NCI-H446 (cell line): ENCODE results near the gene ZMYND10.

Experiments
- DNase-seq, 2 experiments: peaks; one replicate each; lab custom pipeline; 2025; lab: John Stamatoyannopoulos, UW

ZMYND10 gene

DNA sequence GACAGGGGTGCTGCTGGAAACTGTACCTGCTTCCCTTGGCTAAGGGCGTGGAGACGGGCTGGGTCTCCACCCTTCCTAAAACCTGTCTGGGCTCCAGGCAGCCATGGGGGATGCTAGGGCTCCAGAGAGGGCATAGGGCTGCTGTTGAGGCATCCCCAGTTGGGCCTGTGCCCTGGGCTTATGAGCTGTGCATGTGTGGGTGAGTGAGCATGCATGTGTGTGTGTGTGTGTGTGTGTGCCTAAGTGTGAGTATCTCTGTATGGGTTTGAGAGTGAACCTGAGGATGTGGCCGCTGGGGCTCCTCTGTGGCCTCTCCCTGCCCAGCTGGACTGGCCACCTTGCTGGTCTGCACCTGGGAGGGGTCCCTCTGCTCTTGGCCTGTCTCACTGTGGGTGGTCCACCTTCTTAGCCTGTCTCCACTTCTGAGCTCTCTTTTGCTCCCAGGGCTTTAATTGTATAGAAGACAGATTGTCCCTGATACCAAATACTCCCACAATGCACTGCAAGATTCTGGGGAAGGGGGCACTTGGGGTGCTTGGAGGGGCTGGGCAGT, 25.7 kb upstream of the ZMYND10 start:
- DNase-seq = no peak

DNA sequence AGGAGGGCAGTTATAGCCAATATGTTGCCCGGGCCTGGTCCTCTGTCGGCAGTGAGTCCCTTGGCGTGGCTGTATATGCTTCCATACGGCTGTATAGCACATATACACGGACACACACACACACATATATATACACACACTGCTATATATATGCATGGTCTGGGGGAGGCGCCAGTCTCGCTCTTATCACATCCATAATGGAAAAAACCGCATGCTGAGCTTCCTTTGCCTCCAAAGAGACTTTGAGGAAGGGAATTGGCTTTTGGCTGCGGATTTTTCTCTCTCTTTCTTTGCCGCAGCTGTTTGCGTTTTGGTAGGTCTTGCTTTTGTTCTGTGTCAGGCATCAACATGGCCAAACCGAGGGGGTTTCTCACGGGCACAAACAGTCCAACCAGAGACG, 25.1 kb upstream of the ZMYND10 start:
- DNase-seq = peak in 1 of 2 experiments; percentile 19

- DNase-seq = no peak
Observed at GRCh38 chr3:50369012-50369670, 23.6 kb upstream of the ZMYND10 start.

- no peak for DNase-seq
Observed at GRCh38 chr3:50365842-50366220, 20.3 kb upstream of the ZMYND10 start.

DNA sequence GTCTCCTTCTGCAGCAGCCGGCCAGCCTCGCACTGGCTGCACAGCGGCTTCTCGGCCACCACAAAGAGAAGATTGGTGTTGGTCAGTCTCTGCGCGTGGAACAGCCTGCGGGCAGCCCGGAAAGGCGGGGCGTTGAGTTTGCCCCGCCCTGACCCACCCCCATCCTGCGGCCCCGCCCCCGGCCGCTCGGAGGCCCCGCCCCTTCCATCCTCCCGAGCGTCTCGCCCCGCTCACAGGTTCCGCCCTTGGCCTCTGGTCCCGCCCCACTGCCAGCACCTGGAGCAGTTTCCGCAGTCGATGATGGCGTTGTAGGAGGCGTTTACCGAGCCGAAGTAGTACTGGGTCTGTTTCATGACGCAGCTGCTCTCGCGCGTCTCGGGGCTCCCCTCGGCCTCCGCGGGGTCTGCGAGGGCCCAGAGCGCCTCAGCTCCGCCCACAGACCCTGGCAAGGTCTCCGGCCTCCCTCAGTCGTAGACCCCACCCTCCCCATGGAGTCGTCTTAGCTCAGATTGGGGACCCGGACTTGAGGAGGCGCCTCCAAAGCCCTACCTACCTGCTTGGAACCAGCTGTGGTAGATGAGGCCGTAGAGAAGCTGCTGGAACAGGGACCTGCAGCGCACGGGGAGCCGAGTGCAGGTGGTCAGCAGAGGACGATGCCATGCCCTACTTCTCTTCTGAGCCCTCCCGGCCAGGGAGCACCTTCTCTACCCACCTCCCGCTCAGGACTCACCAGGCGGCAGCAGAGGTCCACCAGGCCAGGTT, 19.7 kb upstream of the ZMYND10 start:
- DNase-seq = no peak

DNA sequence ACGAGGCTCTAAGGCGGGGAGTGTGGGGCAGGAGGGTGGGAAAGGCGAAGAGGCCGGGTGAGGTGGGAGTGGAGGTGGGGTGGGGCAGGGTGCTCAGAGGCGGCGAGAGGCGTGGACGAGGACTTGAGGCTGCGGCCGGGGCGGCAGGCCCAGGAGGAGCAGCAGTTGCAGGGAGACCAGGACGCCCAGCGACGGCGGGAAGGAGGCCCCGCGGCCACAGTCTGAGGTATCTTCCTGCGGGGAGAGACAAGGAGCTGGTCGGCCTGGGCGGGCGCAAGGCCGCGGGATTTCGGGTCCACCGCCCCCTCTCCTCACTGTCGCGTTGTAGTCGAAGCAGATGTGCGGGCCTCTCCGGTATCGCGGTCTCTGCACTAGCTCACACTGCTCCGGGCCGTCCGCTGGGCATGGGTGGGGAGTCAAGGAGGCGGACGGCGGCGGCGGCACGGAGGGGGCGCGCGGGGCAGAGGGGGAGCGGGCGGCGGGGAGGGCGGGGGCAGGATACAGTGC, 19.1 kb upstream of the ZMYND10 start:
- DNase-seq = no peak

- DNase-seq = no peak
Observed at GRCh38 chr3:50359760-50360110, 14.2 kb upstream of the ZMYND10 start.

GRCh38 chr3:50358911-50359759, 13.6 kb upstream of the ZMYND10 start, which contains the start of gene TMEM115:
TMEM115 (minus strand) TSS chr3:50359521; CDS start chr3:50359063, 458 bp downstream.
- peak; percentile 84 to 94 for DNase-seq

DNA sequence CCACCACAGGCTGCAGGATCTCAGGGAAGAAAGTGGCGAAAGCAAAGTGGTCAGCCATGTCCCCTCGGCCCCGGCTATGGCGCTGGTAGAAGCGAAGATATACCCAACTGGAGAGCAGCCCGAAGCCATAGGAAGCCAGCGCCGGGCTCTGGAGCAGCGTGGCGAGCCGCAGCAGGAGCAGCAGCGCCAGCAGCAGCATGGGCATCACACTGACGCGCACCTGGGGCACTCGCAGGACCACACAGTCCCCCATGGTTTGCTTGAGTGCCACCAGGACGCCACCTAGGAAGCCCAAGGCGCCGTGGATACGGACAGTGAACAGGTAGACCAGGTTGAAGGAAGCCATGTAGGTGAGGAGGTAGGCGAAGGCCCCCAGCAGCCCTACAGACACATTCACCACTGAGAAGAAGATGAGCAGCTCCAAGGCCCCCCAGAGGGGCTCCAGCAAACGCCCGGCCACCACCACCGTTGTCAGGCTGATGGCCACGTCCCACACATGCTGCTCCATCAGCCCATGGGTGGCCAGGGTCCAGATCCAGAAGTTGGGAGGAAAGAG, 12.9 kb upstream of the ZMYND10 start:
- no peak for DNase-seq

GRCh38 chr3:50357481-50357880, 11.9 kb upstream of the ZMYND10 start:
- DNase-seq = no peak

GRCh38 chr3:50356553-50356952, 11.0 kb upstream of the ZMYND10 start:
- no peak for DNase-seq

GRCh38 chr3:50355829-50356552, 10.5 kb upstream of the ZMYND10 start:
- no peak for DNase-seq

GRCh38 chr3:50354850-50355249, 9.3 kb upstream of the ZMYND10 start:
- no peak for DNase-seq

GRCh38 chr3:50354186-50354764, 8.7 kb upstream of the ZMYND10 start:
- no peak for DNase-seq

DNA sequence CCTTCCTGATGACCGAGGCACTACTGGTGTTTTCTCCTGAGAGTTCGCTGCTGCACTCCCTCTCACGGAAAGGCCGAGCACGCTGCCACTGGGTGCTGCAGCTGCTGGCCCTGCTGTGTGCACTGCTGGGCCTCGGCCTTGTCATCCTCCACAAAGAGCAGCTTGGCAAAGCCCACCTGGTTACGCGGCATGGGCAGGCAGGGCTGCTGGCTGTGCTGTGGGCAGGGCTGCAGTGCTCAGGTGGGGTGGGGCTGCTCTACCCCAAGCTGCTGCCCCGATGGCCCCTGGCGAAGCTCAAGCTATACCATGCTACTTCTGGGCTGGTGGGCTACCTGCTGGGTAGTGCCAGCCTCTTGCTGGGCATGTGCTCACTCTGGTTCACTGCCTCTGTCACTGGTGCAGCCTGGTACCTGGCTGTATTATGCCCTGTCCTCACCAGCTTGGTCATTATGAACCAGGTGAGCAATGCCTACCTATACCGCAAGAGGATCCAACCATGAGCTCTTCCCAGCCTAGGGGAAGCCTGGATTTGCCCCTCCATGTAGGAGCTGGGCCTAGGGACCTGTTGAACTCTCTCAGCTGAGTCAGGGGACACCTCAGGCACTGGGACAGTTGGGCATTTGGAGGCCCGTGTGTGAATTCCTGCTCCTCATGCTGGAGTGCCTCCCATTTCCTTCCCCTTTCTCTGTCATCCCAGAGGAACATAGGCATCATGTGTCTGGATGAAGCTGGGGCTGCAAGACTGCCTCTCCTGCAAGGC, 7.9 kb upstream of the ZMYND10 start:
- no peak for DNase-seq

GRCh38 chr3:50352781-50353180, 7.2 kb upstream of the ZMYND10 start:
- no peak for DNase-seq

DNA sequence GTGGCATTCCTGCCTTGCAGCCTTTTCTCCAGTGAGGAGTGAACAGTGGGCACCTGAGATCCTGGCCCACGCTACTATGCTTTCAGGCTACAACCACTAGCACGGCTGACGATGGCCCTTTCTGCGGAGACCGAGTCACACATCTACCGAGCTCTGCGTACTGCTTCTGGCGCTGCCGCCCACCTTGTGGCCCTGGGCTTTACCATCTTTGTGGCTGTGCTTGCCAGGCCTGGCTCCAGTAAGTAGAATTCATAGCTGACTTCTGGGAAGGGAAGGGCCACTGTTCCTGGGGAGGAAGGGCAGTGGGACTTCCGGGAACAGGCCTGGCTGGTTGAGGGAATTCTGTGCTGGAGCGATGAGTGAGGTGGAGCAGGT, 5.8 kb upstream of the ZMYND10 start:
- DNase-seq = no peak

- peak; percentile 73 to 91 for DNase-seq
Observed at GRCh38 chr3:50350527-50351322, 5.2 kb upstream of the ZMYND10 start, which contains the start of the genes CYB561D2 and NPRL2. CYB561D2 (plus strand) TSS chr3:50350862; CDS start chr3:50351434, 572 bp downstream. NPRL2 (minus strand) TSS chr3:50350775; CDS start chr3:50350652, 123 bp downstream.

DNA sequence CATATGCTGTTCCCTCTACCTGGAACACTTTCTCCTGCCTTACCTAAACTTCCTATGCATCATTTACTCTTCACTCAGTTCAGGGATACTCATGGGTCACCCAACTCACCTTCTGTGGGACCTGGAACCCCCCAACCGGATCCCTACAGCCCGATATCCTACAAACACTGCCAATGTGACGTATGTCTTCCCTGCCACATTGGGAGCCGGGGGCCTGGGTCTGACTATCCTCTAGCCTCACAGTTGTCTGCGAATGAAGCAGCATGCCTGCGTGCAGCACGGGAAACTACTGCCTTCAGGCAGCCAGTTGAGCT, 4.6 kb upstream of the ZMYND10 start:
- no peak for DNase-seq
